HG03025 (cell line): ENCODE data around the gene ARID4B.

Experiments
- ATAC-seq: cut with Tn5 transposase; IDR thresholded peaks from one replicate; pipeline ENCODE4 v1.9.1; 2021; ENCODE audit warnings: mild to moderate bottlenecking, moderate library complexity; ENCODE audit not compliant: unreplicated experiment, low FRiP score

The ARID4B gene

GRCh38 chr1:235133086-235133485 is 194.9 kb downstream of the ARID4B start:
- ATAC-seq = no peak

- ATAC-seq = no peak
Observed at GRCh38 chr1:235131961-235132360, 196.0 kb downstream of the ARID4B start.

GRCh38 chr1:235130766-235131270 is 197.2 kb downstream of the ARID4B start:
- ATAC-seq = no peak

- no peak for ATAC-seq
Observed at GRCh38 chr1:235129774-235130570, 198.0 kb downstream of the ARID4B start.

- peak; percentile 91 for ATAC-seq
Observed at GRCh38 chr1:235128456-235129328, 199.3 kb downstream of the ARID4B start, which contains the start of gene TOMM20. TOMM20 (minus strand) TSS chr1:235128837; CDS start chr1:235128715, 122 bp downstream.

GRCh38 chr1:235127732-235128455 is 200.1 kb downstream of the ARID4B start:
- ATAC-seq = no peak

GRCh38 chr1:235127203-235127602 is 200.8 kb downstream of the ARID4B start:
- ATAC-seq = no peak

GRCh38 chr1:235124665-235125064 is 203.3 kb downstream of the ARID4B start:
- ATAC-seq = no peak

- no peak for ATAC-seq
Observed at GRCh38 chr1:235124111-235124510, 203.9 kb downstream of the ARID4B start.

- no peak for ATAC-seq
Observed at GRCh38 chr1:235122348-235122747, 205.6 kb downstream of the ARID4B start.
